Middle frontal gyrus (tissue), 1 donor: ENCODE results near the gene VPS50.
"Not testable (repeated sequence)": the region's sequence is repeated elsewhere in the genome, so short reads cannot be mapped to it uniquely, and the experiment has no call there.

Experiments
- DNase-seq: peaks from one replicate; pipeline ENCODE4 v3.0.0-alpha.2; 2015; ENCODE audit warnings: low spot score; ENCODE audit errors: extremely low spot score

VPS50 gene

DNA sequence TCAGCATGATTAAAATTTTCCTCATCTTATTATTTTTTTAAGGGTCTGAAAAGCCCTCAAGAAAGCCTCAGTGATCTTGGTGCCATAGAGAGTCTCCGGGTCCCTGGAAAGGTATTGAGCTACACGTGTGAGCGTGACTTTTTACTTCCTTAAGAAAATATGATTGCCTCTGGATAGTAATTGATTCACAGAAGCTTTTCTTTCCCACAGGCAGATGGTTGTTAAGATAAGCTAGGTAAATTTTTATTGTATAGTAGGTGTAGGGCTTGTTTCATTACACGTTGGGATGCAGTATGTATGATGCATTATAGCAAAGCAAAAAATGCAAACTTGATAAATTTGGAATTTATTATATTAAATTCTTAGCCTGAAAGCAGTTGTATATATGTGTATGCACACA lies 7.7 kb downstream of the VPS50 start:
- DNase-seq, result no peak

DNA sequence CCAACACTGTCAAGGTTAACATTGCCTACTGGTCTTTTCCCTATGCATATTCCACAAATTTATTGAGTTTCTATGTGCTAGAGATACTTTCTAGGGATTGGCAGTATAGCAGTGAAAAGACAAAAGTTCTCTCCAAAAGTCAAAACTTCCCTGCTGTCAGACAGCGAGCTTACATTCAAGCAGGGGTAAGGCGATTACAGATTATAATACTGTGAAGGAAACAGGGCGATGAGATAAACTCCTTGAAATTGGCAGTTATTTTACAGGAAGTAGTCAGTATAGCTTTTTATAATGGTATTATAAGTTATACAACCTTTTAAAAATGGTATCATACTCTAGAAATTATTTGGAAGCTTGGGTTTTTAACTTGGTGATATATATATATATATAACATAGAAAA lies 9.9 kb downstream of the VPS50 start:
- no peak for DNase-seq

DNA sequence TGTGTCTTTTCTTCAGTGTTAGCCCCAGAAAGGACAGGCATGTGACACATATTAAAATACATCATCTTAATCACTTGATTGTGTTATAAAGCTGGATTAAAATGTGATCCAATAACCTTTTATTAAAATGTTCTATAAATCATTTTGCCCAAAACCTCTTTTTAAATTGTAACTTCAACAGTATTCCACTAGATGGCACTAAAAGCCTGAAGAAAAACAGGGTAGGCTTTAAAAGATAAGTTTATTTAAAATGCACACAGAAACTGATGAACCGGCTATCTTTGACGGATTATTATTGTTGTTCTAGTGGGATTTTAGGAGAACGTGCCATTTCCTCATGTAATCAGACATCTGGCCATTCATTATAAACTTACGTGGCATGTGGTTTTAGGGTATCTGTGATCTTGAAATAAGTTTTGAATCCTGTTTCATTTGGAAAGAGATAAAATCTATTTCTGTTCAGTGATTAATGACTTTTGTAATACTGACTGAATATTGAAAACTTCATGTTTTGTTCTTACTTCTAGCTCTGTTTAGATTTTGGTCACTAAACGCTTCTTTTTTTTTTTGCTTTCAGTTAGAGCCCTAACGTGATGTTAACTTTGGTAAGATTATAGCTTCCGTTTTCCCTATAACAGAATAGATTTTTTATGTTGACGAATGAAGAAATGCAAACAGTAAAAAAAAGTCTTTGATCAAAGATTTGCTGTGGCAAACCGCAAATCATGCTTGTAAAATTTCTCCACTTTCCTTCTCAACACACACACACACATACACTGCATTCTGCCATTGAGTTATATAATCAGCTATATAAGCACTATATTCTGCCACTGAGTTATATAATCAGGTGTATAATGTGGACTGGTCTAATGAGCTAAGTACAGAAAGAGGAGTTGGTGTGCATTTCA lies 13.6 kb downstream of the VPS50 start:
- DNase-seq, result no peak

DNA sequence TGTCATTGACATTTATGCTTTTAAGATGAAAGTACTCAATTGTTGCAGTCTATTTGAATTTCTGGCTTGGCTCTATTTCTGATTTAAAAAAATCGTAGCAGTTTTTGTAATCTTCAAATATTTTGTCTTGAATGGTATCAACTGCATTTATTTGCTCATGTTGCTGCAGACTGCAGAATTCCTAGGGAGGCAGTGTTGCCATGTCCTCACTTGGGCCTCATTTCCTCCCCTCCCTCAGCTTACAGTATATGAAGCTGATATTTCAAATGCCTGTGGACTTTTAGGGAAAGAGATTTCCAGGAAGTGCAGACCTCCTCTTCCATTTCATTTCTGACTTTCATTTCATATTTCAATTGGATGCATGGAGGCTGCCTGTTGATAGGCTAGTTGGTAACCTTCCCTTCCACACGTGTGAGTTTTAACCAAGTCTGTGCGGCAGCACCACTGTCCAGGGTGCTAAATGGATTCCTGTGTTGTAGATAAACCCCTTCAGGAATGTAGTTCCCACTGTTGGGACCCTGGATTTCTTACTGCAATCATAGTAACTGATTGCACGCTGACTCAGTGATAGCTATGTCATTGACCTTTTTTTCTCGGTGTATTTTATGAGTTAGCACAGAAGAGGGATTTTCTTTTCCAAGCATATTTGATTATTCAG lies 17.5 kb downstream of the VPS50 start:
- no peak for DNase-seq

DNA sequence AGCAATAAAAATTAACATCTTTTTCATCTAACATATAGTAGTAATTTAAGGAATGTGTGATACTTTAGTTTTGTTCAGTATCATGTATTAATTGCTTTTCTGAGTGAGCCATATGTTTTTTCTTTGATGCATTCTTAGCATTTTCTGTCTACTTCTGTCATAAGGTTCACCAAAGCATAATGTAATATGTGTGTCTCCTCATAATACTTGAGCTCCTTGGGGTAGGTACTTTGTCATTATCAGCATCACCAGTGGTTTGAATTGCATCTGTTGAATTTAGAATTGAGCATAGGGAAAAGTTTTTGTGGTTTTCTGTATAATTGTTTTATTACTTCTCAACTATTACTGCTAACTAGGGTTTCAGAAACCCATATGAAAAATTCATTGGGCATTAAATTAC lies 26.5 kb downstream of the VPS50 start:
- DNase-seq, result no peak

DNA sequence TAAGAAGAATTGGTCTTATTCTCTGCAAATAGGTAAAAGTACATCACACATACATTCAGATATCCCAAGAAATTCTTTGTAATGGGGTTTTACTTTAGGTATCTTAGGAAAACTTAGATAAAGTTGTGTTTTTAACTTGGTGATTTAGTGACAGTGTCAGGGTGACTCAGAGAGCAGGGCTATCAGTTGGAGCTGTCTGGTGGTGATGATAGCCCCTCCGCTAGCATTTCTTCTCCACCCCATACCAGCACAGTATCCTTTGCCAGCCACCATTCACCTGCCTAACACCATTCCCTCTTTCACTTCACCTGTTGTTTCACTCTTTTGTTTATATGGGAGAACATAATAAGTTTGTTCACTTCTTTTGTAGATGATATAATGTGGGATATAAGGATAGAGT lies 30.4 kb downstream of the VPS50 start:
- DNase-seq, result no peak

DNA sequence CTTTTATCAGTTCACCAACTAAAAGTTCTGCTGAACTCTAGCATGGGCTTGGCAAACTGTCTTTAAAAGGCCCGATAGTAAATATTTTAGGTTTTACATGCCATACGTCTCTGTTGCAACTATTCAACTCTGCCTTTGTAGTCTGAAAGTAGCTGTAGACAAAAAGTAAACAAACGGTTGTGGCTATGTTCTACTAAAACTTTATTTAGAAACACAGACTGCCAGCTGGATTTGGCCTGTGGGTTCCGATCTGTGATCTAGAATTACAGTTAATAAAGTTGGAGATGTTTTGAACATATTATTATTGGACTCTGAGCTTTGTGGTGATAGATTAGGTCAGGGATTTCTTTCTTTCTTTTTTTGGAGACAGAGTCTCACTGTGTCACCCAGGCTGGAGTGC lies 33.1 kb downstream of the VPS50 start:
- no peak for DNase-seq

DNA sequence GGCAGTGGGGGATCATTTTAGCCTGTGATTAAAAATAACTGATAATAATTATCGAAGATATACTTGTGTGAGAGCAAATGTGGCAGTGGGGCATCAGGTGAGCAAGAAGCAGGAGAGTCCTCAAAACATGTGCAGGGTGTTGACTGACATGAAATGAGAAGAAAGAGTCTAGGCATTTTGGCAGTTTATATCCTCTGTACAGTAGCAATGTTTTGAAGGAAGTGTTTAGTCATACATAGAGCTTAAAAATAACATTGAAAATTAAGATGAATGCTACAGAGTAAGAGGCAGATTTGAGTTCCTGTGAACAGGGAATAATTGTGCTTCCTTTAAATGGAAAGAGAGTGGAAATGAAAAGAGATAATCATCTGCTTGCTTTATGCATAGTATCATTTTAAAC lies 47.4 kb downstream of the VPS50 start:
- DNase-seq, result no peak

DNA sequence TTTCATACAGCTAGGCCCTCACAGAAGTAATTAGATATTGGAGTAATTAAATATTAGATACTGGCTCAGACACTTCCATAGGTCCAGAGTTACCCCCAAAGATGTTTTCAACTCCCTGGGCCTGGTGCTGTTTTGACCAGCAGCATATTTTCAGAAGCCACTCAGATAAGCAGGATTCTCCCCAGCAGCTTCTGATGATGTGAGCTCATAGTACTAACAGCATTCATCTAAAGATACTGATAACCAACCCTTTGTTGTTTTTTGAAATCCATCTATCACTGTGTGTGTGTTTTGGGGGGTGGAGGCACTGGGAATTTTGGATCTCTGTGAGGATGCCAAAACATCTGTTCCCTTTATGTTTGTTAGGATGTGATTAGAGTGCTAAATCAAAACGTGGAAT lies 52.7 kb downstream of the VPS50 start:
- no peak for DNase-seq

DNA sequence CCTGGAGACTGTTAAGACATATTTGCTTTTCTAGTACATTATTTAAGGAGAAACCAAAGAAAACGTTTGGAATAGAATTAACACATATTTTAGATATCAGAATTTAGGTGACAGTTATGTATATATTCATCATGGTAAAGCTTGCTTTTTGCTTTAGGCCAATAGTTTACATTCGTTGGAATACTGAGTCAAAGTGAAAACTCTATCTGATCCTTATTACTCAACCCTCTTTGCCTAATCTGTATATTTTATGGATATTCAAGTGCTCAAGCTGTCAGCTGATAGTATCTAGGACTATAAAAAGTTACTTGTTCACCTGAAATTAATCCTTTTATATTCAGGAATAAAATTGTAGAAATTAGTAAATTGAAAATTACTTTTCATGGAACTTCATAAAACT lies 61.1 kb downstream of the VPS50 start:
- no peak for DNase-seq

DNA sequence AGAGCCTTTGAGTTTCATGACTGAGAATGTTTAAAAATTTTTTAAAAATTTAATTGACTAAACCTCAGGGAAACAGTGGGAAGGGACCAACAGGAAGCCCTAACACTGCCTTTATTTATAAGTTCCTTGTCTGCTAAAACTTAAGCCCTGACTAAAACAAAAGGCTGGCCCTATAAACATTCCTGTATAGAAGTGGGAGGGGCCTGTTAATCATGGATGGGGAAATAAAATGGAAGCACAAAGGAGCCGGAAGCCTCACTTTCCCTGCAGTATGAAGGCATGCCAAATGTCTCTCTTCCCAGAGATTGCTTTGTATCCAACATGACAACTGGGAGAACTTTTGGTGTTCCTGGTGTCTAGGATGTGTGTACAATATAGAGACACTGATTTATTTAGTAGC lies 66.0 kb downstream of the VPS50 start:
- no peak for DNase-seq

DNA sequence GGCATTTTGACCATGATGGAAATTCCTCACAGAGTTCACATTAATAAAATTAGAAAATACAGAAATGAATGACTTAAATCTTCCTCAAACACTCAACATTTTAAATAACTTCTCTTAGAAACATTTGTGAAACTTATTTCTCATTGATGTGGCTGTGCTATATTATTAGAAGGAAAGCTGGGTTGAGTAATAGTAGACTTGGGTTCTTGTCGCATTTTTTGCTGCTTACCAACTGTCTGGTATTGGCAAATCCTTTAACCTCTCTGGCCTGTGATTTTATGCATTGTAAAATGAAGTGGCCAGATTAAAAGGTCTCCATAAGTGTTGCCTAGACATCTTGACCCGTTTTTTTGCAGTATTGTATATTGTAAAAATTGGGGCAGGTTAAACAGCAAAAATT lies 66.5 kb downstream of the VPS50 start:
- no peak for DNase-seq

DNA sequence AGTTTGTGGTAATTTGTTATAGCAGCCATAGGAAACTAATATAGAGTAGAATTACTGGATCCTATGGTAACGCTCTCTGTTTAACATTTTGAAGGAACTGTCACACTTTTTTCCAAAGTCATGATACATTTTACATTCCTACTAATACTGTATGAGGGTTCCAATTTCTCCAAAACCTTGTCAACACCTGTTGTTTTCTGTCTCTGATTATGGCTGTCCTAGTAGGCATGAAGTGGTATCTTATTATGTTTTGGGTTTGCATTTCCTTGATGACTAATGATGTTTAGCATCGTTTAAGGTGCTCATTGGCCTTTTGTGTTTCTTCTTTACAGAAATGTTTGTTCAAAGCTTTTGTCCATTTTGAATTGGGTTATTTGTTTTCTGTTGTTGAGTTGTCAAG lies 69.6 kb downstream of the VPS50 start:
- no peak for DNase-seq

DNA sequence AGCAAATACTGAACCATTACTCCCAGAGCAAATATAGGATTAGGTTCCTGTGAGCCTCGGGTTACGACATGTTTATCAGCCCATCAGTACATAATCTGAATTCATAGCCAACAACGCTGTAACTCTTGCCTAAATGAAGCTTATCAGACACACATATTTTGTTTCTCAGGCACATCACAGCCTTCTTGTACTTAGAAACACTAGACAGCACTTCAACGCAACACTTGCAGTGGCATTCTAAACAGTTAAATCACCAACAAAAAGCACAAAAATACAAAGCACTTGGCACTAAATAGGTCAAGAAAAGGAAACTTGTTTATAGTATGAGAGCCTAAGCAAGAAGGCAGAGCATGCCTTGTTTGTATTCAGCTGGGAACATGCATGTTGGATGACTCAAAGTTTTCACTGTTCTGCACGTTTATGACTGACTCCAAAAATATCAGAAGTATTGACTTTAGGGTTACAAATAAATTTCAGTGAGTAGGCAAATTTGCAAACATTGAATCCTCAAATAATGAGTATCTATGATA lies 75.0 kb downstream of the VPS50 start:
- no peak for DNase-seq

DNA sequence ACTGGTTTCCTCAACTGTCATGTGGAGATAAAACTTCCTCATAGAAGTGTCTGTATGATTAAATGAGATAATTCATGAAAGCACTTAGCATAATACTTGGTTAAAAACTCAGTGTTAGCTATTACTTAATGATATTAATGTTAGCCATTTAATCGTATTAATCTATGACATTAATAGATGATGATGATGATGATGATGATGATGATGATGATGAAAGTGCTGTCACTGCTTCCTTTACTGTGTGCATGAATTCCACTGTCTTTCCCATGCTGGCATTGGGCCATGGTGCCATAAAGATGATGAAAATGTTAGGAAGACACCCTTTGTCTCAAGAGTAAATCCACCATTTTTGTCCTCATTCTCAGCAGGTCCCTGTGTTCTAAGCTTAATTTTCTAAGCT lies 75.8 kb downstream of the VPS50 start:
- DNase-seq, result no peak

DNA sequence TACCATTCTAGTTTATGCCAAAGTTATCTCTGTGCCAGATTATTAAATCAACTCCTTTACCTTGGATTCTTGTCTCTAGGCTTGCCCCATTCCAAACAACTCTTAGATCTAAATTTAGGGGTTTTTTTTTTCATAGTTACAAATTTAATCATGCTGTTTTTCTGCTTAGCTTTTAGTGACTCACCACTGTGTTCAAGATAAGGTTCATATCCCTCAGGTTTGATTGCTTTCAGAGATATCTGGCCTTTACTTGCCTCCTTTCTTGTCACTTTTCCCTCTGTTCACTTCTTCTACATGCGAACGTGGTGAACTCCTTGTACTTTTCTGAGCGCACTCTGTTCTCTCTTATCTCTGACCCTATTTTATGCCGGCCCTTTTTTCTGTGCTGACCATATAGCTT lies 78.2 kb downstream of the VPS50 start:
- no peak for DNase-seq

DNA sequence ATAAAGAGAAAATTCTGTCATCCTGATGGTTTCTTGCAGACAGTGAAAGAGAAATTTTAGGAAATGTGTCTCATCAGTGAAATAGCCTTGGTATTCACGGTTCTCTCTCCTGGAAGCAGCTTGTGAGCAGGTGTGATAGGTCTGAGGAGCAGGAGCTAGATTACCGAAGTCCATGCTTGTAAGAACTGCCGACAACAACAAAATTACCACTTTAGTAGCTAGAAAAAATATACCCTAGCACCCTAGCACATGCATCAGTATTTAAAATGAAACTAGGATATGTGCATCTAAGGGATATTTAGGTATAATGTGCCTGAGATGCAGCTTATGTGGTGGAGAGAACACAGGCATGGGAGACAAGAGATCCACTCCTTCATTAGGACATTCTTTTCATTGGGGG lies 82.3 kb downstream of the VPS50 start:
- DNase-seq, result no peak

DNA sequence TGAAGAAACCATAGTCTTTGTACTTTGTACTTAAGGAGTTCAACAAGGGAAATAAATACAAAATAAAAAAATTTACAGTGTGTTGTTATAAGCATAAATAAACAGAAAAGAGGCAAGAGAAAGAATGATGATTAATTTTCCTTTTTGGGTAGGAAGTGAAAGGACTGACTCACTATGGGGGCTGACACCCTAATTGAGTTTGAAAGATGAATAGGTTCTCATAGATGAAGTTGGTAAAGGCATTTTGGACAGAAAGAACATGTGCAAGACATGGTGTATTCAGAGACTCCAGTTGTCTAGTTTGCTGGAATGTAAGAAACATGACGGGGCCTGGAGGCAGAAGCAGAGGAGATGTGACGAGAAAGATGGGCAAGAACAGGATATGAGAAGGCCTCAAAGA lies 83.7 kb downstream of the VPS50 start:
- no peak for DNase-seq

DNA sequence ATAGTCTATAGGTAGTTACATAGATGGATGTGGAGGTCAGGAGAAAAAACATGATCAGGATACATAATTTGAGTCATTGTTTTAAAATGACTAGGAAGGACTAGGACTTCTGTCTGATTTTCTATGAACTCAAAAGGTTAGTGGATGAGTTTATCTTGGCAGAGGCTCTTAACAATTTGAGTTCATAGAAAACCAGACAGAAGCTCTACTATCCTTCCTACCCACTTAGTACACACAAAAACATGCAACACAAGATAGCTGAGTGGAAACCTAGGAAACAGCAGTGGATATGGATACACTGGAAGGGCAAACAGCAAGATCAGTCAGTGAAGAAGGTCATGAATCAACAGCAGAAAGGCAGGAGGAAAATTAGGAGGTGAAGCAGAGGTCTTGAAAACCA lies 84.6 kb downstream of the VPS50 start:
- no peak for DNase-seq

DNA sequence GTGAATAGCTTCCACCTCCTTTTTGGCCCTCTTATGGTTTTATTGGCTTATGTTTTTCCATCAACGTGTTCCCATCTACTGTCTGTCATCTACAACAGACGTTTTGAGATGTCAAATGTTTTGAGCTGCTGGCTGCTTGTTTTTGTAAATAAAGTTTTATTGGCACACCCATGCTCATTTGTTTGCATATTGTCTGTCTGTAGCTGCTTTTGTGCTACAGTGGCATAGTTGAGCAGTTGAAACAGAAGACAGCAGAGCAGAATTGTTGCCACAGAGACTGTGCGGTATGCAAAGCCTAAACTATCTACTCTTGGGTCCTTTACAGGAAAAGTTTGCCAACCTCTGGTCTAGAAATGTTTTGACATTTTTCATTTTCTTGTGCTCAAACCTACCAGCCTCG lies 88.7 kb downstream of the VPS50 start:
- no peak for DNase-seq

DNA sequence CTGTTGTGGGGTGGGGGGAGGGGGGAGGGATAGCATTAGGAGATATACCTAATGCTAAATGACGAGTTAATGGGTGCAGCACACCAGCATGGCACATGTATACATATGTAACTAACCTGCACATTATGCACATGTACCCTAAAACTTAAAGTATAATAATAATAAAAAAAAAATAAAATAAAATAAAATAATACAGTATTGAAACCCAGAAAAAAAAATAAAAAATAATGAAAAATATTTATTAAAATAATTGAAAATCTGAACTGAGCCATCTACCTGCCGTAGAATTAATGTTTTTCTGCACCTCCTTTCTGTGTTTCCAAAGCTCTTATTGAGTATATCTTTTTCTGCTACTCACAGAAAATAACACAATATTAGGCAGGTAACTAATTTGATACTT lies 94.1 kb downstream of the VPS50 start:
- DNase-seq, result not testable (repeated sequence)

DNA sequence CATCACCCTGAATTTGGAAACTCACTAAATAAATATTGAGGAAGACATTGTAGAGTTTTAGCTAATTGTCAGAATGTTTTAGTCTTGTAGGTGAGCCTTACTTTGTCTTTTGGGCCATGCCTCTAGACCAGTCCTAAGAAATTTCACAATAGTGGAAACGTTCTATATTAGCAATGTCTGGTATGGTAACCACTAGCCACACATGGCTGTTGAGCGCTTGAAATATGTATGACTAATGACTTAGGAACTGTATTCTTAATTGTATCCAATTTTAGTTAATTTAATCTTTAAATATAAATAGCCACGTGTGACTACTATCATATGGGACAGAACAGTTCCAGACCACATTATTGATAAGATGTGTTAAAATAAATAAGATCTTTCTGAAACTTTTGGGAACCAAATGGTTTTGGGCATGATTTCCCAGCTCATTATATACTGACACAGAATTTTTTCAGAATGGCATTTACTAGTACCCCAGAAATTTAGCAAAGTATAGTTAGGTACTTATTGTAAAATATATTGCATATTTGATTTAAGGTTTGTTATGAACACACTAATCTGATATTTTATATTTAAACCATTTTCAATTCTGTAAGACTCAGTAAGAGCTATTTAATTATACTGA lies 95.0 kb downstream of the VPS50 start:
- DNase-seq, result no peak
